Right ventricle myocardium superior (tissue), 1 donor: ENCODE data around the gene UBE2E2. TPM values are rescaled to one million over a fixed set of nuclear protein-coding genes. Genes with fewer than 3 reads are reported as not detected.
A peak's percentile ranks its signal among the peaks of the same experiment; 100 is the strongest.

Source experiments
- ATAC-seq: fragments of 200-7000 bp; cut with Tn5 transposase; one replicate; pipeline ENCODE4 v1.9.1; 2020; ENCODE audit warnings: mild to moderate bottlenecking; ENCODE audit not compliant: poor library complexity
- DNase-seq: peaks from one replicate; pipeline ENCODE4 v3.0.0-alpha.2; 2020
- intact Hi-C: fragments of 100-400 bp; cut with DNase I; formaldehyde crosslinking; loops from one replicate; pipeline ENCODE4 v1.11.2; 2022
- total RNA-seq: library from RNA; stranded (reverse); fragmentation: NEBNext Ultra II Directional; extraction: Animal tissue kit (Norgen Biotek cat#: 25700); gene quantifications from one replicate; pipeline ENCODE4 v1.2.1, GENCODE V29; 2021
- donor health status: DM: no; HTN: yes; CAD: no; lungs with severe emphysema.

The UBE2E2 gene
- total RNA-seq, 1 donor from 2014 or later, result 37.4 TPM

GRCh38 chr3:23576379-23576959 is 373.3 kb downstream of the UBE2E2 start:
- DNase-seq, result no peak
- intact Hi-C loops, result no loop called here
- no peak for ATAC-seq

GRCh38 chr3:23580096-23580713 is 377.1 kb downstream of the UBE2E2 start:
- ATAC-seq (no peak), DNase-seq (no peak)
- intact Hi-C loops, result no loop called here

- intact Hi-C loops, result no loop called here
- no peak for ATAC-seq
- no peak for DNase-seq
These were observed 381.0 kb downstream of the UBE2E2 start for GRCh38 chr3:23583980-23584740.

- no peak for ATAC-seq
- no peak for DNase-seq
- intact Hi-C loops, result no loop called here
These were observed 384.4 kb downstream of the UBE2E2 start for GRCh38 chr3:23587513-23587912.

- ATAC-seq, result no peak
- DNase-seq, result no peak
- intact Hi-C loops, result no loop called here
These were observed 385.4 kb downstream of the UBE2E2 start for GRCh38 chr3:23588547-23588946.

- ATAC-seq, result peak; percentile 27
- DNase-seq, result no peak
- intact Hi-C loops, result no loop called here
These were observed 386.5 kb downstream of the UBE2E2 start for GRCh38 chr3:23589602-23590001.

- peak; percentile 43 for ATAC-seq
- intact Hi-C loops, result no loop called here
- DNase-seq, result no peak
These were observed 387.5 kb downstream of the UBE2E2 start for GRCh38 chr3:23590424-23591273.

- DNase-seq, result no peak
- no peak for ATAC-seq
- intact Hi-C loops, result no loop called here
These were observed 388.2 kb downstream of the UBE2E2 start for GRCh38 chr3:23591374-23591773.

GRCh38 chr3:23592961-23593931 is 390.1 kb downstream of the UBE2E2 start:
- ATAC-seq (no peak), DNase-seq (no peak)
- intact Hi-C loops, result no loop called here

- no peak for ATAC-seq
- no peak for DNase-seq
- intact Hi-C loops, result no loop called here
These were observed 390.9 kb downstream of the UBE2E2 start for GRCh38 chr3:23594066-23594465.

GRCh38 chr3:23594894-23595670 is 392.0 kb downstream of the UBE2E2 start:
- no peak for DNase-seq
- ATAC-seq, result no peak
- intact Hi-C loops, result no loop called here

- ATAC-seq (no peak), DNase-seq (no peak)
- intact Hi-C loops, result no loop called here
These were observed 392.7 kb downstream of the UBE2E2 start for GRCh38 chr3:23595851-23596250.

- ATAC-seq (no peak), DNase-seq (no peak)
- intact Hi-C loops, result no loop called here
These were observed 397.2 kb downstream of the UBE2E2 start for GRCh38 chr3:23600167-23600871.

- no peak for ATAC-seq
- DNase-seq, result no peak
- intact Hi-C loops, result no loop called here
These were observed 398.1 kb downstream of the UBE2E2 start for GRCh38 chr3:23601091-23601822.

- no peak for DNase-seq
- intact Hi-C loops, result no loop called here
- ATAC-seq, result no peak
These were observed 399.8 kb downstream of the UBE2E2 start for GRCh38 chr3:23602971-23603370.

GRCh38 chr3:23607184-23607847 is 404.2 kb downstream of the UBE2E2 start:
- no peak for ATAC-seq
- no peak for DNase-seq
- intact Hi-C loops, result no loop called here
